Gastroesophageal sphincter (tissue), 4 donors: ENCODE results near the gene TBC1D10B. TPM values are rescaled to one million over a fixed set of nuclear protein-coding genes. Genes with fewer than 3 reads are reported as not detected.
"Not testable (repeated sequence)": the region's sequence is repeated elsewhere in the genome, so short reads cannot be mapped to it uniquely, and the experiment has no call there.

Experiments
- ATAC-seq: fragments of 150-250 bp; one replicate; pipeline ENCODE4 v1.9.1; 2016; ENCODE audit warnings: mild to moderate bottlenecking, moderate library complexity
- H3K27ac ChIP-seq, 4 donors: fragments of 200-600 bp; sonication (generic) in 3 of 4; 1 replicate in 3 of 4; 2 replicates in 1 of 4; pipeline ENCODE4 v1.5.1; 2016 to 2019
- H3K27me3 ChIP-seq: fragments of 200-600 bp; sonication (generic); one replicate; pipeline ENCODE4 v1.5.1; 2019
- H3K36me3 ChIP-seq, 2 donors: fragments of 200-600 bp; sonication (generic); one replicate each; pipeline ENCODE4 v1.5.1; 2019; ENCODE audit warnings: control low read depth in 1 of 2
- H3K4me1 ChIP-seq, 3 donors: fragments of 200-600 bp; sonication (generic); 1 replicate in 2 of 3; 2 replicates in 1 of 3; pipeline ENCODE4 v1.5.1; 2016 to 2019; ENCODE audit warnings: control low read depth in 2 of 3
- H3K4me3 ChIP-seq, 2 donors: fragments of 200-600 bp; sonication (generic); one replicate each; pipeline ENCODE4 v1.5.1; 2019; ENCODE audit warnings: mild to moderate bottlenecking in 1 of 2, moderate library complexity in 1 of 2
- H3K9me3 ChIP-seq, 3 donors: fragments of 200-600 bp; sonication (generic); one replicate each; pipeline ENCODE4 v1.5.1; 2017 to 2019; ENCODE audit warnings: control low read depth in 2 of 3
- CTCF ChIP-seq, 4 experiments: fragments of 200-600 bp in 2 of 4; fragments of 450-650 bp in 2 of 4; sonication (generic) in 1 of 4; IDR thresholded peaks; one replicate each; pipeline ENCODE4 v1.5.1; 2017 to 2019; ENCODE audit warnings: antibody characterized with exemption in 4 of 4, mild to moderate bottlenecking in 2 of 4, moderate library complexity in 2 of 4
- EP300 ChIP-seq: sonication (generic); formaldehyde crosslinking; IDR thresholded peaks from one replicate; pipeline ENCODE4 v1.6.1; 2017; ENCODE audit warnings: antibody characterized with exemption, mild to moderate bottlenecking
- POLR2A ChIP-seq, 2 donors: fragments of 450-650 bp; IDR thresholded peaks; one replicate each; pipeline ENCODE4 v1.6.1; 2017; ENCODE audit warnings: antibody characterized with exemption in 2 of 2, mild to moderate bottlenecking in 2 of 2, moderate library complexity in 1 of 2
- POLR2AphosphoS5 ChIP-seq: sonication (generic); formaldehyde crosslinking; IDR thresholded peaks from one replicate; pipeline ENCODE4 v1.6.1; 2017; ENCODE audit warnings: antibody characterized with exemption
- WGBS, 2 donors: methylation state at CpG; one replicate each; pipeline ENCODE4 v1.1.5; 2018; ENCODE audit warnings: low coverage in 1 of 2; 5-methylcytosine and 5-hydroxymethylcytosine counted together
- small RNA-seq, 4 donors: library from RNA; depleted of rRNA; stranded (forward); fragments of <200 nt; gene quantifications; one replicate each; pipeline ENCODE3, GENCODE V24; 2016
- total RNA-seq, 4 donors: library from RNA; depleted of rRNA; stranded (reverse); fragments of >200 nt; gene quantifications; one replicate each; pipeline ENCODE4 v1.1.0, GENCODE V29; 2016

Gene TBC1D10B
- total RNA-seq, 4 donors from 2014 or later, result 17.1 to 40.9 (median 20.4) TPM

GRCh38 chr16:30335598-30336474 is 34.5 kb downstream of the TBC1D10B start:
- Histone ChIP-seq H3K9me3 (no peaks in the 10 kb centered on the region), H3K27ac (peak overlapping the region; percentile 91 to 97 (median 96)), H3K27me3 (no peaks in the 10 kb centered on the region), H3K36me3 (no peaks in the 10 kb centered on the region), H3K4me3 (peak overlapping the region; percentile 68 to 77), H3K4me1 (peaks cover 0 to 9% (median 5%) of the 10 kb centered on the region in 3 donors)
- WGBS, 2 donors, result 17 to 19% methylated on average over 6 of the region's 17 CpGs
- TF ChIP-seq POLR2A (IDR thresholded peaks at IDR 0.05) (no peak), CTCF (IDR thresholded peaks at IDR 0.05) (no peak), POLR2AphosphoS5 (no peak), EP300 (no peak)
- ATAC-seq, result no peak

- Histone ChIP-seq H3K4me3 (peak overlapping the region; percentile 68 to 77), H3K4me1 (peaks cover 0 to 16% (median 5%) of the 10 kb centered on the region in 3 donors), H3K27ac (peak overlapping the region; percentile 91 to 97 (median 96))
- not testable (repeated sequence) for H3K27me3 ChIP-seq, H3K9me3 ChIP-seq, H3K36me3 ChIP-seq
- peak; percentile 93 for ATAC-seq
- 0% methylated on average over 11 of the region's 70 CpGs; no CpG with 5 or more reads in 1 of the 2 donors for WGBS, 2 donors
- TF ChIP-seq POLR2A (IDR thresholded peaks at IDR 0.05), result peak; percentile 67 to 86
These were observed 35.2 kb downstream of the TBC1D10B start for GRCh38 chr16:30335028-30335597.

GRCh38 chr16:30334473-30334989 is 35.8 kb downstream of the TBC1D10B start:
- Histone ChIP-seq H3K27ac (peak overlapping the region; percentile 91 to 97 (median 96)), H3K4me3 (peak overlapping the region; percentile 68 to 77), H3K4me1 (peaks cover 0 to 20% (median 5%) of the 10 kb centered on the region in 3 donors)
- not testable (repeated sequence) for H3K36me3 ChIP-seq, H3K27me3 ChIP-seq, H3K9me3 ChIP-seq
- WGBS, 2 donors, result no CpG with 5 or more reads among the region's 33 CpGs
- peak; percentile 98 for ATAC-seq

- 76 to 79% methylated on average over 3 to 6 of the region's 6 CpGs for WGBS, 2 donors
- ATAC-seq, result not testable (repeated sequence)
These were observed 46.1 kb downstream of the TBC1D10B start for GRCh38 chr16:30324220-30324619.

GRCh38 chr16:30318647-30319046 is 51.6 kb downstream of the TBC1D10B start:
- WGBS, 2 donors, result 40 to 71% methylated on average over 1 to 2 of the region's 2 CpGs
- not testable (repeated sequence) for H3K36me3 ChIP-seq, ATAC-seq, H3K4me1 ChIP-seq, H3K27me3 ChIP-seq, H3K4me3 ChIP-seq, H3K9me3 ChIP-seq, H3K27ac ChIP-seq

More at GRCh38 chr16:30324220-30324619, 46.1 kb downstream of the TBC1D10B start:
- H3K4me3 ChIP-seq, H3K27ac ChIP-seq, H3K27me3 ChIP-seq, H3K9me3 ChIP-seq, H3K36me3 ChIP-seq: not testable (repeated sequence)
- H3K4me1 ChIP-seq, result peaks cover 0 to 18% (median 0%) of the 10 kb centered on the region in 3 donors

GRCh38 chr16:30310937-30311336 is 59.4 kb downstream of the TBC1D10B start:
- no CpG with 5 or more reads among the region's 4 CpGs for WGBS, 2 donors
- not testable (repeated sequence) for H3K36me3 ChIP-seq, H3K27me3 ChIP-seq, H3K27ac ChIP-seq, H3K4me3 ChIP-seq, ATAC-seq, H3K9me3 ChIP-seq
- H3K4me1 ChIP-seq, result peaks cover 0 to 12% (median 0%) of the 10 kb centered on the region in 3 donors

- H3K4me1 ChIP-seq, result peaks cover 0 to 12% (median 0%) of the 10 kb centered on the region in 3 donors
- WGBS, 2 donors, result 87 to 100% methylated on average over 3 to 5 of the region's 5 CpGs
- H3K9me3 ChIP-seq, ATAC-seq, H3K4me3 ChIP-seq, H3K27me3 ChIP-seq, H3K27ac ChIP-seq, H3K36me3 ChIP-seq: not testable (repeated sequence)
These were observed 61.0 kb downstream of the TBC1D10B start for GRCh38 chr16:30309255-30309654.

Small RNAs within 50 kb of the gene (small RNA-seq; reads per million reads assigned to genes)
- 0 reads per million in 4 donors for gene RF00406

Other genes starting within 250 kb of the TBC1D10B start
- 10 to 100 TPM; 39.2 to 61.4 (median 48.4) TPM for gene MAPK3, start 247.3 kb downstream of the TBC1D10B start, total RNA-seq
- 10 to 100 TPM in 3 of 4 donors, 1 to 10 TPM in 1; 8.6 to 32.0 (median 13.1) TPM for gene CORO1A, start 186.9 kb downstream of the TBC1D10B start, total RNA-seq
- 10 to 100 TPM; 72.7 to 98.8 (median 88.4) TPM for gene BOLA2B, start 176.8 kb downstream of the TBC1D10B start, total RNA-seq
- gene SLX1A, start 176.6 kb downstream of the TBC1D10B start, total RNA-seq, result 10 to 100 TPM in 2 of 4 donors, 1 to 10 TPM in 2; 7.8 to 21.2 (median 13.5) TPM
- 10 to 100 TPM in 1 of 4 donors, 1 to 10 TPM in 2, not detected in 1; 5.1 to 10.4 (median 8.8) TPM for gene SULT1A3, start 171.2 kb downstream of the TBC1D10B start, total RNA-seq
- gene NPIPB13, start 122.0 kb downstream of the TBC1D10B start, total RNA-seq, result 1 to 10 TPM in 2 of 4 donors, under 1 TPM in 2; 0.32 to 7.0 (median 2.5) TPM
- gene CD2BP2, start 15.2 kb downstream of the TBC1D10B start, total RNA-seq, result 10 to 100 TPM; 43.1 to 68.1 (median 54.3) TPM
- gene MYL11, start 4.3 kb upstream of the TBC1D10B start, total RNA-seq, result not detected
- 1 to 10 TPM in 2 of 4 donors, under 1 TPM in 2; 0.59 to 2.2 (median 1.2) TPM for gene SEPTIN1, start 12.1 kb upstream of the TBC1D10B start, total RNA-seq
- gene ZNF48, start 24.9 kb upstream of the TBC1D10B start, total RNA-seq, result 10 to 100 TPM in 3 of 4 donors, 1 to 10 TPM in 1; 7.9 to 17.5 (median 12.2) TPM
- gene ZNF771, start 37.1 kb upstream of the TBC1D10B start, total RNA-seq, result 10 to 100 TPM; 17.6 to 29.3 (median 19.5) TPM
- 10 to 100 TPM; 10.9 to 17.4 (median 13.8) TPM for gene DCTPP1, start 59.5 kb upstream of the TBC1D10B start, total RNA-seq
- 10 to 100 TPM; 21.6 to 36.1 (median 25.2) TPM for gene SEPHS2, start 75.4 kb upstream of the TBC1D10B start, total RNA-seq
- 1 to 10 TPM in 2 of 4 donors, under 1 TPM in 2; 0.30 to 4.2 (median 0.97) TPM for gene ITGAL, start 102.2 kb upstream of the TBC1D10B start, total RNA-seq
- gene ZNF768, start 156.1 kb upstream of the TBC1D10B start, total RNA-seq, result 10 to 100 TPM; 41.3 to 87.8 (median 50.9) TPM
- 10 to 100 TPM; 15.3 to 31.6 (median 19.3) TPM for gene ZNF747, start 164.4 kb upstream of the TBC1D10B start, total RNA-seq
- gene ZNF764, start 187.9 kb upstream of the TBC1D10B start, total RNA-seq, result 10 to 100 TPM in 2 of 4 donors, 1 to 10 TPM in 2; 6.3 to 13.1 (median 9.3) TPM
- gene ZNF688, start 201.2 kb upstream of the TBC1D10B start, total RNA-seq, result 10 to 100 TPM; 15.9 to 22.1 (median 20.8) TPM
- 10 to 100 TPM in 3 of 4 donors, 1 to 10 TPM in 1; 6.9 to 17.0 (median 12.2) TPM for gene ZNF785, start 215.2 kb upstream of the TBC1D10B start, total RNA-seq
- gene ZNF689, start 239.9 kb upstream of the TBC1D10B start, total RNA-seq, result 10 to 100 TPM in 2 of 4 donors, 1 to 10 TPM in 2; 9.7 to 13.1 (median 11.4) TPM